B cell (primary cell): ENCODE results near the gene PDPN.

Experiments used
- CTCF ChIP-seq: fragments of 200-600 bp; IDR thresholded peaks from one replicate; pipeline ENCODE4 v1.8.0; 2022; ENCODE audit warnings: antibody characterized with exemption, mild to moderate bottlenecking
- EZH2 ChIP-seq: IDR thresholded peaks from 2 replicates; pipeline ENCODE4 v1.6.1; 2012; ENCODE audit warnings: borderline replicate concordance, low read depth, mild to moderate bottlenecking, moderate library complexity, low read length; ENCODE audit not compliant: insufficient read depth, poor library complexity, severe bottlenecking

GRCh38 chr1:13622446-13622845 is 38.8 kb downstream of the PDPN start:
- TF ChIP-seq CTCF (no peak), EZH2 (no peak)
